Lower leg skin (tissue), 4 donors: Measurements from ENCODE around the gene TBC1D8. TPM values are rescaled to one million over a fixed set of nuclear protein-coding genes. Genes with fewer than 3 reads are reported as not detected.

Experiments
- DNase-seq, 2 donors: peaks; one replicate each; pipeline ENCODE4 v3.0.0-alpha.2; 2019; ENCODE audit warnings: low spot score in 2 of 2
- H3K4me3 ChIP-seq: fragments of 200-600 bp; sonication (generic); 2 replicates; pipeline ENCODE4 v1.5.1; 2017; ENCODE audit warnings: mild to moderate bottlenecking, low read depth; ENCODE audit not compliant: poor library complexity, severe bottlenecking
- CTCF ChIP-seq, 3 donors: fragments of 450-650 bp; IDR thresholded peaks; one replicate each; pipeline ENCODE4 v1.5.1; 2016; ENCODE audit warnings: antibody characterized with exemption in 3 of 3, mild to moderate bottlenecking in 3 of 3, moderate library complexity in 2 of 3
- POLR2A ChIP-seq, 2 donors: fragments of 450-650 bp; IDR thresholded peaks; one replicate each; pipeline ENCODE4 v1.6.1; 2016 to 2017; ENCODE audit warnings: antibody characterized with exemption in 2 of 2, mild to moderate bottlenecking in 1 of 2, moderate library complexity in 1 of 2
- WGBS, 2 donors: methylation state at CpG; one replicate each; pipeline ENCODE4 v1.1.5; 2018; 5-methylcytosine and 5-hydroxymethylcytosine counted together
- intact Hi-C: fragments of 100-400 bp; cut with DNase I; formaldehyde crosslinking; loops from one replicate; pipeline ENCODE4 v1.15.0; 2023; ENCODE audit warnings: low total_unique reads
- total RNA-seq, 4 donors: library from RNA; depleted of rRNA; stranded (reverse); fragments of >200 nt; gene quantifications; one replicate each; pipeline ENCODE4 v1.1.0, GENCODE V29; 2016

TBC1D8 gene
- total RNA-seq, 4 donors from 2014 or later, result 29.4 to 102 (median 46.1) TPM

GRCh38 chr2:101004620-101005325 is 146.4 kb downstream of the TBC1D8 start:
- no peak for TF ChIP-seq POLR2A (IDR thresholded peaks at IDR 0.05)
- TF ChIP-seq CTCF (IDR thresholded peaks at IDR 0.05), result no peak
- intact Hi-C loops, result no loop called here
- DNase-seq, result peak in 1 of 2 donors; percentile 42
- WGBS, 2 donors, result 89 to 93% methylated on average over 12 of the region's 12 CpGs
- no peak overlapping the region for H3K4me3 ChIP-seq

GRCh38 chr2:101003278-101003775 is 147.9 kb downstream of the TBC1D8 start:
- peak overlapping the region; percentile 92 for H3K4me3 ChIP-seq
- DNase-seq, result peak in 1 of 2 donors; percentile 79
- WGBS, 2 donors, result 33 to 35% methylated on average over 12 of the region's 12 CpGs
- TF ChIP-seq CTCF (IDR thresholded peaks at IDR 0.05) (no peak), POLR2A (IDR thresholded peaks at IDR 0.05) (no peak)
- intact Hi-C loops, result no loop called here

GRCh38 chr2:101002562-101003277 is 148.5 kb downstream of the TBC1D8 start:
- no peak for TF ChIP-seq POLR2A (IDR thresholded peaks at IDR 0.05)
- TF ChIP-seq CTCF (IDR thresholded peaks at IDR 0.05), result no peak
- H3K4me3 ChIP-seq, result peak overlapping the region; percentile 92
- 1 to 2% methylated on average over 26 of the region's 26 CpGs for WGBS, 2 donors
- peak in 1 of 2 donors; percentile 25 for DNase-seq
- intact Hi-C loops, result no loop called here

GRCh38 chr2:101001691-101002561 is 149.3 kb downstream of the TBC1D8 start, which contains the start of gene RPL31:
Gene RPL31, plus strand, starts transcription at chr2:101002289. Its CDS starts 413 bp downstream, at chr2:101002702.
- 4 to 7% methylated on average over 58 to 59 of the region's 59 CpGs for WGBS, 2 donors
- peak within 1 kb of the TSS; percentile 92 for H3K4me3 ChIP-seq
- DNase-seq, result peak; percentile 95 to 99
- intact Hi-C loops, result no loop called here
- TF ChIP-seq CTCF (IDR thresholded peaks at IDR 0.05) (no peak), POLR2A (IDR thresholded peaks at IDR 0.05) (peak in 1 of 2 donors; percentile 57)

GRCh38 chr2:100999995-101000394 is 151.2 kb downstream of the TBC1D8 start:
- DNase-seq, result no peak
- intact Hi-C loops, result no loop called here
- no peak overlapping the region for H3K4me3 ChIP-seq
- TF ChIP-seq CTCF (IDR thresholded peaks at IDR 0.05) (no peak), POLR2A (IDR thresholded peaks at IDR 0.05) (no peak)
- WGBS, 2 donors, result 71 to 81% methylated on average over 2 of the region's 2 CpGs
